Activated T-cell treated with anti-CD3 and anti-CD28 coated beads, Interleukin-2, amount 50 U/mL, for 72 hours (primary cell): ENCODE results near the gene TMEM72. TPM values are rescaled to one million over a fixed set of nuclear protein-coding genes. Genes with fewer than 3 reads are reported as not detected.

ENCODE experiments used
- ATAC-seq, 2 donors: fragments of 150-1000 bp; cut with Tn5 transposase; replicated peaks in 1 of 2; 2 replicates each; pipeline ENCODE4 v1.10.0; 2021; ENCODE audit warnings: moderate library complexity in 2 of 2, mild to moderate bottlenecking in 1 of 2
- DNase-seq, 2 donors: peaks; one replicate each; pipeline ENCODE4 v3.0.0; 2021 to 2022; ENCODE audit warnings: mixed read lengths in 1 of 2
- H3K27ac Mint-ChIP-seq: one replicate; pipeline ENCODE4 v1.8.0; 2022; ENCODE audit warnings: mild to moderate bottlenecking, moderate library complexity, mixed read lengths
- H3K27me3 Mint-ChIP-seq: one replicate; pipeline ENCODE4 v1.8.0; 2022; ENCODE audit warnings: low read depth, mixed read lengths
- H3K36me3 Mint-ChIP-seq, 2 donors: one replicate each; pipeline ENCODE4 v1.8.0; 2022; ENCODE audit warnings: mixed read lengths in 2 of 2, mild to moderate bottlenecking in 1 of 2; ENCODE audit not compliant: insufficient read depth in 2 of 2
- H3K4me1 Mint-ChIP-seq: one replicate; pipeline ENCODE4 v1.8.0; 2022; ENCODE audit warnings: low read depth, mixed read lengths
- H3K4me3 Mint-ChIP-seq, 2 donors: one replicate each; pipeline ENCODE4 v1.8.0; 2022; ENCODE audit warnings: mild to moderate bottlenecking in 2 of 2, mixed read lengths in 2 of 2, moderate library complexity in 2 of 2
- H3K9me3 Mint-ChIP-seq, 2 donors: one replicate each; pipeline ENCODE4 v1.8.0; 2022; ENCODE audit warnings: mixed read lengths in 2 of 2
- total RNA-seq, 2 donors: library from RNA; stranded (reverse); gene quantifications; one replicate each; pipeline ENCODE4 v1.2.3, GENCODE V29; 2022

The TMEM72 gene
- total RNA-seq, 2 donors from 2014 or later = not detected

DNA sequence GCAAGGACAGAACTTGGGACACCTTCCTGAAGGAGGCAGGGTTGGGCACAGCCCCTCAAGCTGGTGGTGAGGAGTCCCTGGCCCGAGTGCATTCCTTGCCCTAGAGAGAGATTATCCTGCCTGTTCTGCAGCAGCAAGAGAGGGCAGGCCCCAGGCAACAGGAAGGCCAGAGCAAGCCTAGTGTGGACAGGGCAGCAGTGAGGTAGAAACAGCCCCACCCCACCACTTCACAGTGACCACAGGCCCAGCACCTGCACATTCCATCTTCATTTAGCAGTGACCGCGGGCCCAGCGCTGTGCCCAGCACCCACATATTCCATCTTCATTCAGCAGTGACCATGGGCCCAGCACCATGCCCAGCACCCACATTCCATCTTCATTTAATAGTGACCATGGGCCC, 16.4 kb upstream of the TMEM72 start:
- ATAC-seq = no peak
- Mint-ChIP-seq H3K9me3 (peaks cover 0 to 2% of the 10 kb centered on the region in 2 donors), H3K27me3 (no peaks in the 10 kb centered on the region), H3K4me1 (no peaks in the 10 kb centered on the region), H3K27ac (no peak overlapping the region), H3K4me3 (no peak overlapping the region), H3K36me3 (no peaks in the 10 kb centered on the region)
- no peak for DNase-seq

GRCh38 chr10:44895280-44895679, 15.9 kb upstream of the TMEM72 start:
- DNase-seq (no peak), ATAC-seq (no peak)
- H3K4me1 Mint-ChIP-seq = no peaks in the 10 kb centered on the region
- H3K9me3 Mint-ChIP-seq = peaks cover 0 to 2% of the 10 kb centered on the region in 2 donors
- no peaks in the 10 kb centered on the region for H3K36me3 Mint-ChIP-seq
- H3K4me3 Mint-ChIP-seq = no peak overlapping the region
- no peak overlapping the region for H3K27ac Mint-ChIP-seq
- no peaks in the 10 kb centered on the region for H3K27me3 Mint-ChIP-seq

GRCh38 chr10:44897049-44897448, 14.1 kb upstream of the TMEM72 start:
- no peak overlapping the region for H3K27ac Mint-ChIP-seq

GRCh38 chr10:44898665-44899064, 12.5 kb upstream of the TMEM72 start:
- H3K4me1 Mint-ChIP-seq = no peaks in the 10 kb centered on the region
- no peak overlapping the region for H3K4me3 Mint-ChIP-seq
- ATAC-seq = no peak
- no peaks in the 10 kb centered on the region for H3K36me3 Mint-ChIP-seq
- no peaks in the 10 kb centered on the region for H3K27me3 Mint-ChIP-seq
- H3K27ac Mint-ChIP-seq = no peak overlapping the region
- peaks cover 0 to 2% of the 10 kb centered on the region in 2 donors for H3K9me3 Mint-ChIP-seq
- no peak for DNase-seq

More at GRCh38 chr10:44897049-44897448, 14.1 kb upstream of the TMEM72 start:
- Mint-ChIP-seq H3K36me3 (no peaks in the 10 kb centered on the region), H3K4me3 (no peak overlapping the region), H3K27me3 (no peaks in the 10 kb centered on the region), H3K4me1 (no peaks in the 10 kb centered on the region), H3K9me3 (peaks cover 0 to 2% of the 10 kb centered on the region in 2 donors)
- DNase-seq (no peak), ATAC-seq (no peak)

- ATAC-seq (no peak), DNase-seq (no peak)
- Mint-ChIP-seq H3K27ac (no peak overlapping the region), H3K27me3 (no peaks in the 10 kb centered on the region), H3K4me1 (no peaks in the 10 kb centered on the region), H3K9me3 (peaks cover 0 to 2% of the 10 kb centered on the region in 2 donors), H3K4me3 (no peak overlapping the region), H3K36me3 (no peaks in the 10 kb centered on the region)
Measured at GRCh38 chr10:44899450-44900080, 11.6 kb upstream of the TMEM72 start.

DNA sequence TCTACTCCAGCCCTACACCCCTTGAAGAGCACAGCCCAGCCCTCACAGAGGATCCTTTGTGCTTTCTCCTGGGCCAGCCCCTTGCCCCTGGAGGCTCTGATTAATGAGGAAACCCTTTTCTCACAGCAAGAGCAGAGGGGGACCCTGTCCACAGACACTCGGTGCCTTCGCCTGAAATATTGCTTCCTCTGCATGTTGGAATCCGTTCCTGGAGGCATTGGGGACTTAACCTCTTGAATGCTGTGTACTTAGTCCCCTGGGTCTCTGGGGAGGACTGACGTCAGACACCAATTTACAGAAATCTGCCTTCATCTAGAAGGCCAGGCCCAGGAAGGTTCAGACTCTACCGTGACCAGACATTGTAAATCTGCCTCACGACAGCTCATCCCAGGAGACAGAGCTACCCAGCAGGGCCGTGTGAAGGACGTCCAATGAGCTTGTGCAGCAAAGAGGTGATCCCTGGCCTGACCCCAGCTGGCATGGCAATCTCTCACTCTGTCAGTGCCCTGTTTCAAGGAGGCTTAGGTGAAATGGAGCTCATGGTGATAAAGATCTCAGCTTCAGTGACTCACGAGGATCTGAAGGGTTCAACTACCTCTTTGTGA, 8.1 kb upstream of the TMEM72 start:
- Mint-ChIP-seq H3K27ac (no peak overlapping the region), H3K4me1 (no peaks in the 10 kb centered on the region), H3K9me3 (no peaks in the 10 kb centered on the region), H3K36me3 (no peaks in the 10 kb centered on the region), H3K27me3 (no peaks in the 10 kb centered on the region), H3K4me3 (no peak overlapping the region)
- ATAC-seq = no peak
- DNase-seq = no peak

GRCh38 chr10:44906486-44906885, 4.7 kb upstream of the TMEM72 start:
- Mint-ChIP-seq H3K4me3 (no peak overlapping the region), H3K27me3 (no peaks in the 10 kb centered on the region), H3K9me3 (no peaks in the 10 kb centered on the region), H3K36me3 (no peaks in the 10 kb centered on the region), H3K4me1 (no peaks in the 10 kb centered on the region), H3K27ac (no peak overlapping the region)
- DNase-seq (no peak), ATAC-seq (no peak)

DNA sequence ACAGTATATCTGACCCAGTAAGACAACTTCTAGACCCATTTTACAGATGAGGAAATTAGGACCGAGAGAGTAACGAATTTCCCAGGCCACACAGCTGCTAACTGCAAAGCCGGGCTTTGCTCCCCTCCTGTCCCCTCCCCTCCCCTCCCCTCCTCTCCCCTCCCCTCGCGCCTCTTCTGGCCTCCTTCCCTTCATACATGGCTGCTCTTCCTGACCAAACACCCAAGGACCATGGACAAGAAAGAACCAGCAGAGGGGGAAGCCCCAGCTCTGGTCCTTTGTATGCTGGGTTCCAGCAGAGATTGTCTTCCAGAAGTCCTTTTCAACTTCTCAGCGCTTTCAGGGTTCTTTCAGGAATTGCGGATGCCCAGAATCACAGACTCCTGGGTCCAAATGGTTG, 3.6 kb upstream of the TMEM72 start:
- Mint-ChIP-seq H3K27me3 (no peaks in the 10 kb centered on the region), H3K36me3 (no peaks in the 10 kb centered on the region), H3K27ac (no peak overlapping the region), H3K4me1 (no peaks in the 10 kb centered on the region), H3K4me3 (no peak overlapping the region), H3K9me3 (no peaks in the 10 kb centered on the region)
- ATAC-seq (no peak), DNase-seq (no peak)

- DNase-seq (no peak), ATAC-seq (no peak)
- Mint-ChIP-seq H3K36me3 (no peaks in the 10 kb centered on the region), H3K27ac (no peak overlapping the region), H3K4me1 (peaks cover 3% of the 10 kb centered on the region), H3K4me3 (no peak overlapping the region), H3K27me3 (no peaks in the 10 kb centered on the region), H3K9me3 (no peaks in the 10 kb centered on the region)
Measured at GRCh38 chr10:44908066-44908749, 2.9 kb upstream of the TMEM72 start.

DNA sequence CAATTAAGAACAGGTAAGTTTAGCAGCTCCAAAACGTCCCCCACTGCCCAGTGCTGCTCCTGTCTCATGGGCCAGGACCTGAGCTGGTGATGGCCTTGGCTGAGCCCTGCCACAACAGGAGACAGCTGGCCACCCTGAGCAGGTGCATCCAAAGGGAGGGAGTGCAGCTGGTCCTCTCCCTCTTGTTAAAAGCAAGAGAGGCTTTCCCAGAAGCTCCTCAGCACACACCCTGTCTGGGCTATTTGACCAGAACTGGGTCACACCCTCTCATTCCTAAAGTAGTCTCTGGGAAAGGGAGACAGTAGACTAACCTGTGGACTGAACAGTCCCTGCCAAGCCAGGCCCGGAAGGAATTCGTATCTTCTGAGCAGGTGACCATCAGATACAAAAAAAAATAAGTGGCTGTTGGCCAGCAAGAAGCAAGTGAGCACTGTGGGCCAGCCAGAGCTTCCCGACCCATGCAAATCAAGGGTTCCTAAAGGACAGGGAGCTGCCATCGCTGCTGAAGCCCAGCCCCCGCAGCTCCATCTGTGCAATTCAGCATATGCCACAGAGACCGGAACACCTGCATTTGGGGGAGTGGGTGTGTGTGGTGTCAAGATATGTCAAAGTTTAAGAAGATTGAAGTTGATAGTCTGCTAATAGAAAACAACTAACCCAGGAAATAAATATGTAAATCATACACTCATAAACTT, 2.1 kb upstream of the TMEM72 start:
- DNase-seq = no peak
- ATAC-seq = no peak
- no peaks in the 10 kb centered on the region for H3K36me3 Mint-ChIP-seq
- no peak overlapping the region for H3K27ac Mint-ChIP-seq
- H3K27me3 Mint-ChIP-seq = no peaks in the 10 kb centered on the region
- H3K9me3 Mint-ChIP-seq = no peaks in the 10 kb centered on the region
- no peak overlapping the region for H3K4me3 Mint-ChIP-seq
- H3K4me1 Mint-ChIP-seq = peaks cover 11% of the 10 kb centered on the region

GRCh38 chr10:44909910-44910309, 1.2 kb upstream of the TMEM72 start:
- Mint-ChIP-seq H3K27ac (no peak overlapping the region), H3K9me3 (no peaks in the 10 kb centered on the region), H3K27me3 (no peaks in the 10 kb centered on the region), H3K4me3 (no peak overlapping the region), H3K36me3 (no peaks in the 10 kb centered on the region), H3K4me1 (peaks cover 11% of the 10 kb centered on the region)
- DNase-seq (no peak), ATAC-seq (no peak)

DNA sequence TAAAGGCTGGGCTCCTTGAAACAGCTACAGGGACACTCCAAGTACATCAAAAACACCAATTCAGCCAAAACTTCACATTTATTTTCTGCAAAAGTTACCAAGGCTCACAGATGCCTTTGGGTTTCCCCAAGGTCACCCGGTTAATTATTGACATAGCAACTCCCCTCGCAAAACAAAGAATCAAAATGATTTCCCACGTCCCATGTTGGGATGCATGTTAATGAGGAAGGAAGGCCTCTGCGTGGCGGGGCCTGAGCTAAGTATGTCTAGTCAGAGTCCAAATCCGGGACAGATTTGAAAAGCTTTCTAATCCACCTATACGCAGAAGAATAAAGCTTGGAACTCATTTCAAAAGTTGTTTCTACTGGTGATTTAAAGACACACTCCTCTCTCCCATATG, 535 bp upstream of the TMEM72 start:
- Mint-ChIP-seq H3K36me3 (no peaks in the 10 kb centered on the region), H3K27me3 (no peaks in the 10 kb centered on the region), H3K4me1 (peaks cover 11% of the 10 kb centered on the region), H3K4me3 (no peak overlapping the region), H3K27ac (no peak overlapping the region), H3K9me3 (no peaks in the 10 kb centered on the region)
- ATAC-seq = no peak
- no peak for DNase-seq

DNA sequence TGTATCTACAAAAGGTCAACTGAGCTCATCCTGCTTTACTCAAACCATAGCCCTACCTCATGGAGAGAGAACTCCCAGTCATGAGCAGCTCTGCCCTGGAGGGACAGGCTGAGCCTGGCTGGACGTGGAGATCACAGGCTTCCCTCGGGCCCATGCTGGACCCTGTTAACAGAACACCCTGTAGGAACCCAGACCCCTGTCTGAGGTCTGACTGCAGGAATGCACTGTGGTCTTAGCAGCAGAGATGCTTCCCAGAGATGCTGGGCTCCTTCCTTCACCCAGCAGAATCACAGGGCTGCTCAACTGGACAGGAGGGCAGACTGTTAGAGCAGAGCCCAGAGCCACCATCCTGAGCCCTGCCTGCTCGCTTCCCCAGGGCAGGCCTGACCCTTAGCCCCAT, 814 bp downstream of the TMEM72 start:
- Mint-ChIP-seq H3K4me1 (peaks cover 11% of the 10 kb centered on the region), H3K9me3 (no peaks in the 10 kb centered on the region), H3K36me3 (no peaks in the 10 kb centered on the region), H3K27ac (no peak overlapping the region), H3K4me3 (no peak overlapping the region), H3K27me3 (no peaks in the 10 kb centered on the region)
- DNase-seq (no peak), ATAC-seq (no peak)
